ENCODE results near the gene POLE2.
"Not testable (repeated sequence)": the region's sequence is repeated elsewhere in the genome, so short reads cannot be mapped to it uniquely, and the experiment has no call there.

The POLE2 gene, protein sequence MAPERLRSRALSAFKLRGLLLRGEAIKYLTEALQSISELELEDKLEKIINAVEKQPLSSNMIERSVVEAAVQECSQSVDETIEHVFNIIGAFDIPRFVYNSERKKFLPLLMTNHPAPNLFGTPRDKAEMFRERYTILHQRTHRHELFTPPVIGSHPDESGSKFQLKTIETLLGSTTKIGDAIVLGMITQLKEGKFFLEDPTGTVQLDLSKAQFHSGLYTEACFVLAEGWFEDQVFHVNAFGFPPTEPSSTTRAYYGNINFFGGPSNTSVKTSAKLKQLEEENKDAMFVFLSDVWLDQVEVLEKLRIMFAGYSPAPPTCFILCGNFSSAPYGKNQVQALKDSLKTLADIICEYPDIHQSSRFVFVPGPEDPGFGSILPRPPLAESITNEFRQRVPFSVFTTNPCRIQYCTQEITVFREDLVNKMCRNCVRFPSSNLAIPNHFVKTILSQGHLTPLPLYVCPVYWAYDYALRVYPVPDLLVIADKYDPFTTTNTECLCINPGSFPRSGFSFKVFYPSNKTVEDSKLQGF

DNA sequence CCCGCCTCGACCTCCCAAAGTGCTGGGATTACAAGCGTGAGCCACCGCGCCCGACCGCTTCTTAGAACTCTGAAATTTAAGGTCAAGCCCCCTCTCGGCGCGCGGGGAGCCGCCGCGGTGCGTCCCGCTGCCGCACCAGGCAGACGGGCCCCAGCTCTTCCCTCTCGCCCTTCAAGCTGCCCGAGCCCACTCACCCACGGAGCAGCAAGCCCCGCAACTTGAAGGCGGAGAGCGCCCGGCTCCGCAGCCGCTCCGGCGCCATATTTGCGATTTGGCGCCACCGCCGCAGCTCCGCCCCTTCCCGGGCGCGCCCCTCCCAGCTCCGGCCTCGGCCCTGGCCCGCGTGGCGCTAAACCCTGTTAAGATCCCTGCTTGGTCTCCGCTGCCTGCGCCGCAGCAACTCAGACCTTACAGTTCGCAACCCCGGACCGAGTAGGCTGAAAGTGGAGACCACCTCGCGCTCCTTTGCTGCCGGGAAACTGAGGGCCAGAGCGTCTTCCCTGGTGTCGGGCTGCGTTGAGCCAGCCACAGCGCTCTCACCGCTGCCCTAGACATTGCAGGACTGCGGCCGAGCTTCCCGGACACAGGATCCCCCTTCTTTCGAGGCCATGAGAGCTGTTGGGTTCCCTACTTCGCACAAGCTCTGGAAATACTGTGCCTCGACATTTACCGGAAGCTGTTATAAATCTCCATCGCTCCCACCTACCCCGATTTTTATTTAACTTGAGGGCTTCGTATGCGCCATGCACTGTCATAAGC is at the start of gene POLE2:
Gene POLE2, minus strand, starts transcription at position 273 of the 759 bp plus-strand sequence. Its CDS starts 11 bp downstream, at position 262.
- DNase-seq (ENCODE audit: low read depth in 2 of 3, low spot score in 1 of 3): peak; percentile 62 to 78 (median 76)

DNA sequence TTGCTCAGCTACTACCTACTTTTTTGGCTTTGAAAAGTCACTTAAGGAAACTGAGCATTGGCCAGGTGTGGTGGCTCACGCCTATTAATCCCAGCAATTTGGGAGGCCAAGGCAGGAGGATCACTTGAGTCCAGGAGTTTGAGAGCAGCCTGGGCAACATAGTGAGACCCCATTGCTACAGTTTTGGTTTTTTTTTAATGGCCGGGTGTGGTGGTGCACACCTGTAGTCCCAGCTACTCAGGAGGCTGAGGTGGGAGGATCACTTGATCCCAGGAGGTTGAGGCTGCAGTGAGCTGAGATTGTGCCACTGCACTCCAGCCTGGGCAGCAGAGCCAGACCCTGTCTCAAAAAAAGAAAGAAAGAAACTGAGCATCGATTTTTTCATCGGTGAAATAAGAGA is 47.7 kb upstream of the POLE2 start:
- DNase-seq (ENCODE audit: low read depth in 2 of 3, low spot score in 1 of 3): not testable (repeated sequence)

DNA sequence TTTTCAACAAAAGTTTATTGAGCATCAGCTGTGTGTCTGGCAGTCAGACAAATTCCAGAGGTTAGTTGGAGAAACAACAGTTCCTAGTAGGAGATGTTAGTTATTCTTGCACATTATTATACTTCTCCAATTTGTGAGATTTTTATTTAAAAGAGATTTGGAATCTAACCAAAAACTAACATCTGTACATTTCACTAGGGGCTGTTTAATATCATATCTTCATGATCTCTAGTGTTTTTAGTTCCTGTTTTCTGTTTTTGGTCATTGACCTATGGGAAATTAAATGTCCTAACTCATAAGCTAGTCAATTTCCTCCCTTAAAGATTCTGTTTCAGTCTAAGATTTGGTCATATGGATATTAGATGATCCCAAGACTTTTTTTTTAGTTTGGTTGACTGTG is 45.8 kb upstream of the POLE2 start:
- no peak for DNase-seq (ENCODE audit: low read depth in 2 of 3, low spot score in 1 of 3)

DNA sequence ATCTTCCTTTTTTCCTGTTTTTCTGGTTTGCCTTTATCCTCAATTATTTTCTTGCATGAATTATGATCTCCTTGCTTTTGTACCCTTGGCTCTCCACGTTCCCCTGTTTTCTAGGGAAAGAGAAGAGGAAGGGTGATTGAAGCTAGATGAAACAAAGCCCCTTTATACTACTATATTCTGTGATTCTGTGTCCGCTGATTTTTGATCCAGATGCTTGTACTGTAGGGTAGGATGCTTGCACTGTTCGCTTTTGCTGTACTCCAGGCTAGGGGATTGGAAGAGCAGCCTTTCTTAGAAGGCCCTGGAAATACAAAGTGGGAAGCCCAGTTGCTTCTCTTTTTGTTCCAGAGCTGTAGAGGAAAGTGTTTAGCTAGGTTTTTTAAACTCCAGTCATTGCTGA is 44.9 kb upstream of the POLE2 start:
- DNase-seq (ENCODE audit: low read depth in 2 of 3, low spot score in 1 of 3): no peak

DNA sequence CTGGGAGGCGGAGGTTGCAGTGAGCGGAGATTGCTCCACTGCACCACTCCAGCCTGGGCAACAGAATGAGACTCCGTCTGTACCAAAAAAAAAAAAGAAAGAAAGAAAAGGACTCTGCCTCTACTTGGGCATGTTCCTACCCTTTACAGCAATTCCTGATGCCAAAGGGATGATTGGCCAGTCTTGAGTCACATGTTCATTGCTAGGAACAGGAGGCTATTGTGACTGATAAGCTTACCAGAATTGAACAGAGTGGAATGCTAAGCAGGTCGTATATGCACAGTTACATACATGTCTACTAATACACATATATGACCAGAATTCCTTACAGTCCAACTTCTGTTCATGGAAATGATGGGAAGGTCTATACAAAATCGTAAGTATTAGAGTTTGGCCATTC is 39.2 kb upstream of the POLE2 start:
- DNase-seq (ENCODE audit: low read depth in 2 of 3, low spot score in 1 of 3): no peak

DNA sequence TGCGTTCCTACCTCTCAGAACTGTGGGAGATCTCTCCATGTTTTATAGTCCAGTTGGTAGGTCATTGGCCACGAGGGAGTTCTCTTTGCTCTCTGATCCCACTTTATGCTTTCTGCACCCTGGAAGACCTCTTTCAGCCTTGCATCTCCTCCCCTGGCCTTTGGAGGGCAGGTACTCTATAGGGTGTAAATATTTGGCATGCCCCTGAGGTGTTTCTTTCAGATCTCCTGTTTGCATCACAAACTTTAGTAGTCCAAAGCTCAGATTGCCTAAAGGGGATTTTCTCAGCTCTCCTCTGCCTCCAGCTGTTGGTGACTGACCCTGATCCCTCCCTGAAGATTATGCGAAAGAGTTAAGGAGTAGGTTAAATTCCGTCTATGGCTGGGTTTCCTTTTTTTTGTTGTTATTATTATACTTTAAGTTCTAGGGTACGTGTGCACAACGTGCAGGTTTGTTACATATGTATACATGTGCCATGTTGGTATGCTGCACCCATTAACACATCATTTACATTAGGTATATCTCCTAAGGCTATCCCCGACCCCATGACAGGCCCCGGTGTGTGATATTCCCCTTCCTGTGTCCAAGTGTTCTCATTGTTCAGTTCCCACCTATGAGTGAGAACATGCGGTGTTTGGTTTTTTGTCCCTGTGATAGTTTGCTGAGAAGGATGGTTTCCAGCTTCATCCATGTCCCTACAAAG is 33.9 kb upstream of the POLE2 start:
- not testable (repeated sequence) for DNase-seq (ENCODE audit: low read depth in 2 of 3, low spot score in 1 of 3)

DNA sequence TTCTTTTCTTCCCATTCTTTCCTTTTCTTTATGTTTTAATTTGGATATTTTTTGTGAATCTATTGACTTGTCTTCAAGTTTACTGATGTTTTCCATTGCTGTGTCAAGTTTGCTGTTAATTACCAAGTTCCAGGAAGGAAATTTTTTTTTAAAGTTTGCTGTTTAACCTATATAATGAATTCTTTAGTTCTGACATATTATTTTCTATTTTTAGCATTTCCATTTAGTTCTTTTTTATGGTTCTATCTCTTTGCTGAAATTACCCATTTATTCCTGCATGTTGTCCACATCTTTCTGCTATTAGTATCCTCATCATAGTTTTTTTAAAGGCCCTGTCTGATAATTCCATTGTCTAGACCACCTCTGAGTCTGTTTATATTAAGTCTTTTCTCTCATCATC is 32.7 kb upstream of the POLE2 start:
- DNase-seq (ENCODE audit: low read depth in 2 of 3, low spot score in 1 of 3): no peak

DNA sequence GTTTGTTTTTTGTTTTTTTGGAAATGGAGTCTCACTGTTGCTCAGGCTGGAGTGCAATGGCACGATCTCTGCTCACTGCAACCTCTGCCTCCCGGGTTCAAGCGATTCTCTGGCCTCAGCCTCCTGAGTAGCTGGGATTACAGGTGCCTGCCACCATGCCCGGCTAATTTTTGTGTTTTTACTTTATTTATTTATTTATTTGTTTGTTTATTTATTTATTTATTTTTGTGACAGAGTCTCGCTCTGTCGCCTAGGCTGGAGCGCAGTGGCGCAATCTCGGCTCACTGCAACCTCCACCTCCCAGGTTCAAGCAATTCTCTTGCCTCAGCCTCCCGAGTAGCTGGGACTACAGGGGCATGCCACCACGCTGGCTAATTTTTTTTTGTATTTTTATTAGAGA is 23.0 kb upstream of the POLE2 start:
- DNase-seq (ENCODE audit: low read depth in 2 of 3, low spot score in 1 of 3): not testable (repeated sequence)

DNA sequence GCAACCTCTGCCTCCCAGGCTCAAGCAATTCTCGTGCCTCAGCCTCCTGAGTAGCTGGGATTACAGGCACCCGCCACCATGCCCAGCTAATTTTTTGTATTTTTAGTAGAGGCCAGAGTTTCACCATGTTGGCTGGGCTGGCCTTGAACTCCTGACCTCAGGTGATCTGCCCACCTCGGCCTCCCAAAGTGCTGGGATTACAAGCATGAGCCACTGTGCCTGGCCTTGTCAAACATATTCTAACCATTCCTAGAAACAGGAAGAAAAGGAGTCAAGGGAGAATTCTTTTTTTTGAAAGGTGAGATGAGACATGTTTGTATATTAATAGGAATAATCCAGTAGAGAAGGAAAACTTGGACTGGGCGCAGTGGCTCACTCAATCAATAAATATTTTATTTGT is 16.5 kb upstream of the POLE2 start:
- DNase-seq (ENCODE audit: low read depth in 2 of 3, low spot score in 1 of 3): not testable (repeated sequence)

DNA sequence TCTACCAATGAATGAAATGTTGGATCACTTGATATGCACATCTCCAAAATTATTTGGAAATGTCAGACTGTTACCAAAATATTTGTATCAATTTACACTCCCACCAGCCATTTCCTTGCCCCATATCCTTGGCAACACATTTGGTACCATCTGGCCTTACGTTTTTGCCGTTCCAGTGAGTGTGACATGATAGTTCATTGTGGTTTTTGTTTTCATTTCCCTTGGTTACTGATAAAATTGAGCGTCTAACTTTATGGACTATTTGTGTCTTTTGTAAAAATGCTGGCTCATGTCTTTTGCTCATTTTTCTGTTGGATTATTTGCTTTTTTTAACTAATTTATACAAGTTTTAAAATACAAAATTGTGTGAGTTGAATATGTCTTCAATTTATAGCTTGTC is 16.0 kb upstream of the POLE2 start:
- no peak for DNase-seq (ENCODE audit: low read depth in 2 of 3, low spot score in 1 of 3)

DNA sequence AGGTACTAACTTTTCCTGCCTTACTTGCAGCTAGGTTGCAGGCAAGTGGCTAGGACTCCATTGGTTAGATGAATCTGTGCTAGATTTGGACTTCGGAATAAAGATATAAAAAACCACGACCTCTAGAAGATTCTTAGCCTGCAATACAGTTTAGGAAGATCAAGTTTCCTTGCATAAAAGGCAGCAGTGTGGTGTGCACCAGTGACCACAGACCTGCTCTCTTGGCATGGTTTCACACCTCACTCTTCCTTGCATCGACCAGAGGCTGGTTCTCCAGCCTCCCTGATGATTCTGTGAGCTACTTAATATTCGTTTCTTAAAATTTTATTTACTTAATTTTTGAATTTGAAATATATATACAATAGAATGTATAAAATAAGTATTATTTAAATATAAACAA is 14.7 kb upstream of the POLE2 start:
- no peak for DNase-seq (ENCODE audit: low read depth in 2 of 3, low spot score in 1 of 3)

DNA sequence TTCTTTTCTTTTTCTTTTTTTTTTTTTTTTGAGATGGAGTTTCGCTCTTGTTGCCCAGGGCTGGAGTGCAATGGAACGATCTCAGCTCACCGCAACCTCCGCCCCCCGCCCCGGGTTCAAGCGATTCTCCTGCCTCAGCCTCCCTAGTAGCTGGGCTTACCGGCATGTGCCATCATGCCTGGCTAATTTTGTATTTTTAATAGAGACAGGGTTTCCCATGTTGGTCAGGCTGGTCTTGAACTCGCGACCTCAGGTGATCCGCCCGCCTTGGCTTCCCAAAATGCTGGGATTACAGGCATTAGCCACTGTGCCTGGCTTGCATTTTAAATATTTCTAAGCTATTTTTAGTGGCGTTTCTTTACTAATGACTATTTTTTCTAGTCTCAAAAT is 5.7 kb upstream of the POLE2 start:
- not testable (repeated sequence) for DNase-seq (ENCODE audit: low read depth in 2 of 3, low spot score in 1 of 3)

DNA sequence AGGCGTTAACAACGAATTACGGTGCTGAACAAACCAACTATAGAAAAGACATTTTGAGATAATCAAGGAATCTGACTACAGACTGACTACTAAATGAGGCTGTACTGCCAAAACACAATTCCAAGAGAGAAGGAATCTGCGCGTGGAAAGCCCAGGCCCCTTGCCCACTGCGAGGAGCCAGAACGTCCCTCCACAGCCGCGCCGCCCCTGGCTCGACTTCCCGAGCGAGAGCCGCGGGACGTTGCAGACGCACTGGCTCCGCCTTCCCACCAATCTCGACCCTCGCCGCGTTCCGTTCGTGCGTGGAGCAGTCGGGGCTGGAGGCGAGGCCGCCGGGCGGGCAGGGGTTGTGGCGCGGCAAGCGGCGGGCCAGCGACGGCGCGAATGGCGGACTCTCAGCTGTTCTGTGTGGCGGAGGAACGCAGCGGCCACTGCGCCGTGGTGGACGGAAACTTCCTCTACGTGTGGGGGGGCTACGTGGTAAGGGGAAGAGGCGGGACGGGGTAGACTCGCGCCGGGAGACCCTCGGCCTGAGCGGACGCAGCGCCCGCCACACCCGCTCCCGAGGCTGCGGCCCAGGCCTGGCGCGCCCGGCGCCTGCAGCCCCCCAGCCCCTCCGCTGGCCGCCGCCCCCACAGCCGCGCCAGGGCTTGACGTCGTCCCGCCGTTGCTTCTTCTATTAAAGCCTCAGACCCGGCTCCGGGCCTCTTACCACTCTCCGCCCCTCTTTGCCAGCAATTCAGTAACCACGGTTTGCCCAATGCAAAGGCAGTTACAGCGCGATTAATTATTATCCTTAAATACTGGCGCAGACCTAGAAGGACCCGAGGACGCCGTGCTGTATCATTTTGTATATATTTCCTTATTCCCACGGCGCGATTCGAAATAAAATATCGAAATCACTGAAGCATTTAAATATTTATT is 5.1 kb upstream of the POLE2 start, which contains the start of gene KLHDC1:
Gene KLHDC1, plus strand, starts transcription at position 310 of the 924 bp plus-strand sequence. Its CDS starts 75 bp downstream, at position 385.
- peak; percentile 47 to 59 (median 50) for DNase-seq (ENCODE audit: low read depth in 2 of 3, low spot score in 1 of 3)

DNA sequence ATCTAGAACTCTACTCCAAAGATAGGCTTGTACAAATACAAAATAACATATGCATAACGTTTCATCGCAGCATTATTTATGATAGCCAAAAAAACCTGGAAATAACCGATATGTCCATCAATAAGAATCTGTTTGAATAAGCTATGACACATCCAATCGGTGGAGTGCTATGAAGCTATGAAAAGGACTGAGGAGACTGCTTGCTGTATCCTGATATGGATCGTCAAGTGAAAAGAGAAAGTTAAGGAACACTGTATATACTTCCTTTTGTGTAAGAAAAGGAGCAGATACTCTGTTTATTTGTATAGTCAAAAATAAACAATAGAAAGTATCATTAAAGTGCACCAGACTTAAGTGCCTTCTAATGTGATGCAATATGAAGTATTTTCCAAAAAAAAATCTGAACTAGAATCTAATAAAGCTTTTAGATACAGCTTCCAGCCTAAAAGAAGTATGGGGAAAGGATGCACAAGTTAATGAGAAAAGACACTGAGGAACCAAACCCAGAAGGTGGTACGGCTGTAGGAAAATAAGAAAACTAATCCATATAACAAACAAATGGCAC is 4.3 kb upstream of the POLE2 start:
- DNase-seq (ENCODE audit: low read depth in 2 of 3, low spot score in 1 of 3): no peak

DNA sequence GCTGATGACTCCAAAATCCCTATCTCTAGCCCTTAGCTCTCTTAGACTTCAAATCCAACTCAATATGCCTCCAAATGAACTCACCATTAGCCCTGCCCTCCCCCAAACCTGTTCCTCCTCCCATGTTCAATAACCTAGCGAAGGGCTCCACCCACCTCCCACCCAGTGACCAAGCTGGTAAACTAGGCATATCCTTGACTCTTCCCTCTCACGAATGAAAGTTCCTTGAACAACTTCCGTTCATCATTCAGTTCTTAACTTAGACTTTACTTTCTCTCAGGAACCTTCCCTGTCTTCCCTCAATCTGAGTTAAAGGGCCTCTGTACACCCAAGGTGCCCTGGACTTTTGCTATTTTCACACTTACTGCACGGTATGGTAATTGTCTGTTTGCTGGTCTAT is 3.0 kb upstream of the POLE2 start:
- DNase-seq (ENCODE audit: low read depth in 2 of 3, low spot score in 1 of 3): no peak

DNA sequence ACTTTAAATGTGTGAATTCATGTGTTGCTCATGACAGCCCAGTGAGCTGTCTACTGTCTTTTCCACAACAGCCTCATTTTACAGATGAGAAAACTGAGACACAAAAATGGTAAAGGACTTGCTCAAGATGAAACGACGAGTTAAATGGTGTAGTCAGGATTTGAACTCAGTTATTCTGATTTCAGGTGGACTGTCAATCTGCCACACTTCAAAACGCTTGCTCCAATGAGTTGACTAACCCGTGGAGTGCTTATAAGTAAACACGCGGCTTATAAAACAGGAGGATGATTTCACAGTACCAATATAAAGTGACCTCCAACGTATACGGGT is 652 bp upstream of the POLE2 start:
- no peak for DNase-seq (ENCODE audit: low read depth in 2 of 3, low spot score in 1 of 3)

DNA sequence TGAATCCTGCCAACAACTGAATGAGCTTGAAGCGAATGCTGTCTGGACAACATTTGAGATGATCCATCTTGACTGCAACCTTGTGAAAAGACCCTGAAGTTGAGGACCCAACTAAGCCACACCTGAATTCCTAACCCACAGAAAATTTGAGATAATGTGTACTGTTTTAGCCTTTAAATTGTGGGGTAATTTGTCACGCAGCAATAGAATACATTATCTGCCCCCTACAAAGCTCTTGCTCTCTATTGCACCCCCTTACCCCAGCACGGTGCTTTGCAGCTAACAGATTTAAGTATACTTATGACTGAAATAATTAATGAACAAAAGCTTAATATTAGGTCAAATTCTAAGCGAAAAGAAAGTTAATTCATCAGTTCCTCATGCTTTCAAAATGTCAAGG is 1.6 kb downstream of the POLE2 start:
- no peak for DNase-seq (ENCODE audit: low read depth in 2 of 3, low spot score in 1 of 3)

DNA sequence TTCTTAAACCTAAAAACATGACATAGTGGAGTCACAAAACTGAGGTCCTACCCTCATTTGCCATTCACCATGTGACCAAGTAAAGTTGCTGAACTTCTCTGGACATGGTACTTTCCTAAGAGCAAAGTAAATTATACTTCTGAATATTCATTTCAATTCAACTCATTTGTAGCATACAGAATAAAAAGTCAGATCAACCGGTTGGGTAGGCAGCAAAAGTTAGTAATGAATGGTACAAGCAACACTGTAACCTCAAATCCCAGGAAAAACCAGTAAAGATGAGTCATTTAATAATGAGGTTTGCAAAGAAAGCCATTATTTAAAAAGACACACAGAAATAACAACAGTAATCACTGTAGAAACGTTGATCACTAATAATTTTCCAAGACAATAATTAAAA is 8.7 kb downstream of the POLE2 start:
- DNase-seq (ENCODE audit: low read depth in 2 of 3, low spot score in 1 of 3): no peak

DNA sequence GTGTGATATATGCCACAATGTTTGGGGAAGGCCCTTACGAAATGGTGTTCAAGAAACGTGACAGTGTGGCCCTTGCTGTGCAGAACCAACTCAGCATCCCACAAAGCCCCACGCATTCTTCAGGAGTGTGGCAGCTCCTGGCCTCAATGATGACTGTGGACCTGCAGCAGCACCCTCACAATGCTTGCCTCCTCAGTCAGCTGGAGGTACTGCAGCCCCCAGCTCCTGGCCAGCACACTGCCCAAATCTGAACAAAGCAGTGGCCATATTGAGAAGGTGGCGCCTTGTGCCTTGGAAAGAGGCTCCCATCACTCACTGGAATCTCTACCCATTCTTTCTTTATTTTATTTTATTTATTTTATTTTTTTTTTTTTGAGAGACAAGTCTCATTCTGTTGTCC is 10.4 kb downstream of the POLE2 start:
- no peak for DNase-seq (ENCODE audit: low read depth in 2 of 3, low spot score in 1 of 3)

DNA sequence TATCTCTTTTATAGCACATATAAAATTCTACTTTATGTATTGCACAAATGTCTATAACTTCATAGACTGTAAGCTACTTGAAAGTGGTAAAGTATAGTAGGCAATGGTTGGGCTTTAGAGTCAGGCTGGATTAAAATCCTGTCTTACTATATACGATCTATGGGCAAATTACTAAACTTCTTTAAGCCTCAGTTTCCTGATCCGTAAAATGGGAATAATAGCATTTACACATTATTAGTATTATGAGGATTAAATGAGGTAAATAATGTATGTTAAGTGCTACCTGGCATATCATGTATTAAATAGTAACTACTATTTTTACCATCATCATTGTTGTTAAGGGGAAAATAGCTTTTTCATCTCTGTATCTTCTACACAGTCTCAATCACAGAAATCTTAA is 14.4 kb downstream of the POLE2 start:
- DNase-seq (ENCODE audit: low read depth in 2 of 3, low spot score in 1 of 3): no peak
